GM18502 (cell line): ENCODE results near the gene ARHGDIG.
"Not testable (repeated sequence)": the region's sequence is repeated elsewhere in the genome, so short reads cannot be mapped to it uniquely, and the experiment has no call there.

ENCODE experiments used
- ATAC-seq: cut with Tn5 transposase; IDR thresholded peaks from one replicate; pipeline ENCODE4 v1.9.1; 2021; ENCODE audit warnings: mild to moderate bottlenecking; ENCODE audit not compliant: unreplicated experiment, poor library complexity

Gene ARHGDIG

GRCh38 chr16:263182-263774, 17.1 kb upstream of the ARHGDIG start:
- no peak for ATAC-seq

DNA sequence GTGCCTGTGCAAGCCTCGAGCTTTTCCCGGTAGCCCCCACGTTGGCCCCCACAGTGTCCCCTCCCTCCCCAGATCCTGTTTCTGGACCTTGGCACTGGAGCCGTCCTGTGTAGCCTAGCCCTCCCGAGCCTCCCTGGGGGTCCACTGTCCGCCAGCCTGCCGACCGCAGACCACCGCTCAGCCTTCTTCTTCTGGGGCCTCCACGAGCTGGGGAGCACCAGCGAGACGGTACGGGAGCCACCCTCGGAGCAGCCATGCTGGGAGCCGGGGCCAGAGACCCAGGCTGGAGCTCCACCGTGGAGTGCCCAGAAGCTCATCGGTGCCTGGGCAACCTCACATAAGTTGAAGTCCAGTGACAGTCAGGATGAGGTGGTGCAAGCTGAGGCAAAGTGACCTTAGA, 16.4 kb upstream of the ARHGDIG start:
- no peak for ATAC-seq

GRCh38 chr16:264440-264951, 15.9 kb upstream of the ARHGDIG start:
- no peak for ATAC-seq

- ATAC-seq = no peak
Measured at GRCh38 chr16:265002-265529, 15.3 kb upstream of the ARHGDIG start.

DNA sequence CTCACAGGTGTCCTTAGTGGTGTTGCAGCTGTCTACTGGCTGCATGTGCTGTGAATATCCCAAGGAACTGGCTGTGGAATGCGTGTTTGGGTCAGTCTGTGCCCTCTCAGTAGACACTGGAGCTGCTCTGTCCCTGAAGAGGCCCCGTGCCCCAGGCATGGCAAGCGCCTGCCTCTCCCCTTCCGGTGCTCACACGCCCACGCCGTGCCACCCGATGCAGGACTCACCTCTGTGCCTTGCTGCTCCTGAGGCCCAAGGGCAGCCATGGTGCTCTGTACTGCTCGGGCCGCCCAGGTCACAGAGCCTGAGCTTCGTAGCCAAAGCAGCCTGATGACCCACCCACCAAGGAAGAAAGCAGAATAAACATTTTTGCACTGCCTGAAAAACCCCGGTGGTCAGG, 14.7 kb upstream of the ARHGDIG start:
- ATAC-seq = no peak

- no peak for ATAC-seq
Measured at GRCh38 chr16:266258-267164, 13.9 kb upstream of the ARHGDIG start.

GRCh38 chr16:267562-267961, 12.8 kb upstream of the ARHGDIG start:
- not testable (repeated sequence) for ATAC-seq

DNA sequence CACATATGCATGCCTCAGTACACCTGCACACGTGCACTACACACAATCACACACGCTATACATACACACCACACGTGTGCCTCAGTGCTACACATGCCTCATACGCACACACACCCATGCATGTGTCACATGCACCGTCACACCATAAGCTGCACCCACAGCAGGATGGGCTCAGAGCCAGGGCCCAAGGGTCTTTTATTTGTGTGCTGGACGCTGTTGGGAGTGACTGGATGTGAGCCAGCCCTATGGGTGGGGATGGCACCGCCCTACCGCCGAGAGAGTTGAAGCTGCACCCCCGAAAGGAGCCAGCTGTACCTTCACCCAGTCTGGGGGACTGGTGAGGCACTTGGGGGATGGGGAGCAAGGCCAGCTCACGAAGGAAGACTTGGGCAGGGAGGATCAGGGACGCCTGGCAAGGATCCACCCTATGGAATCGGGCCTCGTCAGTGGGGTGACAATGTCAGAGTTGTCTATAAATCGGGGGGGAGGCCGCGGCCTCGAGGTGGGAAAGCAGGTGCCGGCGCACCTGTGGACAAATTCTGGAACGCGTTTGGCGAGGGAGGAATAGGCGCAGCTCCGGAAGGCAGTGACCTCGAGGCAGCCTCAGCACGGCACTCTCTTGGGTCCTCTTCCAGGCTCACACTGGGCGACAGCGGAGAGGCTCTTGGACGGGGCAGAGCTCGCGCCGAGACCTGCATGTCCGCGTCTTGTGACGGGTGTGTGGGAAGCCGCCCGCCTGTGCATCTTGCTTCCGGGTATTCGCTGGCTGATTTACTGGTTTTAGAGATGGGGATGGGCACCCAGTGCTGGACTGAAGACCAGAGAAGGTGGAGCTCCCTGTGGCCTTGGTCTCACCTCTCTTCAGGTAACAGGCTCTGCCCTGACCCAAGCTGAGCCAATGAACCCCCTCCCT, 12.0 kb upstream of the ARHGDIG start:
- no peak for ATAC-seq

- no peak for ATAC-seq
Measured at GRCh38 chr16:269061-269796, 11.2 kb upstream of the ARHGDIG start.

GRCh38 chr16:270381-271255, 9.8 kb upstream of the ARHGDIG start:
- no peak for ATAC-seq

- ATAC-seq = no peak
Measured at GRCh38 chr16:272633-273546, 7.5 kb upstream of the ARHGDIG start.

DNA sequence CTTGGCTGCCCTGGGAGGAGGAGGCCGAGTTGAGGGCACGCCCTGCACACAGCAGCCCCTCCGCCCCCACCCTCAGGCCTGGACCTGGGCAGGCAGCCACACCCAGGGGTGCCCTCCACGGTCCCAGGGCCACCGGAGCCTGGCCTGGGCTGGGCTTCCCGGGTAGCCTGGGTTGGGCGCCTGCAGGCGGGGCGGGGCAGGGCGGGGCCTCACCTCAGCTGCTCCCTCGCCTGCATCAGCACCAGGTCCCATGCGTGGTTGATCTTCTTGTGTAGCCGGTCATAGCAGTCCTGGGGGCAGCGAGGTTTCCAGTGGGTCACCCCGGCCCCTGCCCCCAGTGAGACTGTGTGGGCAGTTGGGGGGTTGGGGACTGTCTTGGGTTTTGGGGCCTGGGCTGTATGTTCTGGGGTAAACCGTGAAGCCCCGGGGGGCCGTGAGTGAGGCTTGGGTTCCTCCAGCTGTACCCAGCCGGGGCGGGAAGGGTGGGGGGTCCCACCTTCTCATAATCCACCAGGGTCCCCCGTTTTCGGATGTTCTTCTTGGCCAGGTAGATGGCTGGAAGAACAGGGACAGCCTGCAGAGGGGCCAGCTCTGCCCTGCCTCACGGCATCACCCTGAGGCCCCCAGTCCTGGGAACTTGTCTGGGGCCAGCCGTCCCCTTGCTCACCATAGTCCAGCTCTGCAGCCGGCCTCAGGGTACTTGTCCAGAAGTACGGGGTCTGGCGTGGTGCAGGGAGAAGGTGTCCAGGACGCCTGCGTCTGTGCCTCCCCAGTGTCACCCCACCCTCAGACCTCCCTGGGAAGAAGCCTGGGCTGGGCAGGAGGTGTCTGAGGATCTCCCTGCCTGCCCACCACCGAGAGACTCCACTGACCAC, 6.6 kb upstream of the ARHGDIG start:
- ATAC-seq = no peak

DNA sequence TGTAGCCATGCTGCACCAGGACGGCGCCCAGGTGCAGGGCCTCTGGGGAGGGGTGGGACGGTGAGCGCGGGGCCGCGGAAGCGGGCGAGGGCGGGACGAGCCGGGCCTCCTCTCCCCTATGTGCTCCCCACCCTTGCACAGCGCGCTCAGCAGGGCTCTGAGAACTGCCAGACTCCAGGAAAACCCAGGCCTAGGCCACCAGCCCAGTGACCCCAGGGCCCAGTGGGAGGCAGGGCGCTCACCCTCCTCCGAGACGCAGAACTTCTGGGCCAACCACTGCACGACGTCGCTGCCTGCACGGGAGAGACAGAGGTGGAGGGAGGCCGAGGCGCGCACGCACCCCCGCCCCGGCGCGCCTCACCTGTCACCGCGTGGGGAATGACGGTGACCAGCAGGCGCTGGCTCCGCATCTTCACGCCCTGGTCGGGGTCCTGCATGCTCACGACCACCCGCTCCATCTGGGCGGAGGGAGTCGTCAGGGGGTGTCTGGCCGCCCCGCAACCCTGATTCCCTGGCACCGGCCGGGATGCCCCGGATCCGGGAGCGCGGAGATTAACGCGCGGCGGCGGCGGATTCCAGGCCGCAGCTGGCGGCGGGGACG, 5.2 kb upstream of the ARHGDIG start:
- ATAC-seq = no peak

DNA sequence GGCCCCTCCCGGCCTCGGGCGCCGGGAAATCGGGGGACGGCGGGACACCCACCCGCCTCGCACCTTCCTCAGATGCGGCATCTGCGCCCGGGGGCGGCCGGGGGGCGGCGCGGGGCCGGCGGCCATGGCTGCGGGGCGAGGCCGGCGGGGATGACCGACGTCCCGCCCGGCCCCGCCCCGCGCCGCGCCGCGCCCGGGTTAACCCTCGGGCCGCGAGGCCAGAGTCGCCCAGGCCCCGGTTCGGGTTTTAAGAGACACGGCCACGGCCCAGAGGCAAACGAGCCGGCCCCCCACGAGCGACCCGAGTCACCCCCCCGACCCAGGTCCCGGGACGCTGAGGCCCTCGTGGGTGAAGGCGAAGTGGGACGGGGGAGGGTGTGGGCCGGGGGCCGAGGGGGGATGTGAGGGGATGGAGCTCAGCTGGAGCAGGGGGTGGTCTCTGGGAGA, 4.6 kb upstream of the ARHGDIG start, which contains the start of gene RGS11:
Gene RGS11, minus strand, starts transcription at position 159 of the 447 bp plus-strand sequence. Its CDS starts 33 bp downstream, at position 126.
- no peak for ATAC-seq

- ATAC-seq = no peak
Measured at GRCh38 chr16:276426-277077, 3.8 kb upstream of the ARHGDIG start.
